Keratinocyte (primary cell): ENCODE measurements around the gene GDPD4. TPM values are rescaled to one million over a fixed set of nuclear protein-coding genes. Genes with fewer than 3 reads are reported as not detected.

Experiments used
- DNase-seq: peaks from one replicate; pipeline ENCODE4 v3.0.0-alpha.2; 2011; ENCODE audit warnings: low read depth, missing footprints, low spot score
- FAIRE-seq: peaks from 2 replicates; lab custom pipeline; 2011; peaks lifted over from hg19 to GRCh38; lab: Jason Lieb, UNC
- H2AFZ ChIP-seq: 2 replicates; pipeline ENCODE4 v1.6.0; 2012; ENCODE audit warnings: low read length, control low read depth, inconsistent platforms; ENCODE audit not compliant: control insufficient read depth
- H3K27ac ChIP-seq: 2 replicates; pipeline ENCODE4 v1.5.1; 2011; ENCODE audit warnings: low read length; ENCODE audit not compliant: control insufficient read depth, insufficient read depth
- H3K27me3 ChIP-seq: 3 replicates; pipeline ENCODE4 v1.6.0; 2011; ENCODE audit warnings: low read length; ENCODE audit not compliant: control insufficient read depth, insufficient read depth; ENCODE audit errors: extremely low read depth
- H3K36me3 ChIP-seq, 2 experiments: 2 replicates in 1 of 2; 3 replicates in 1 of 2; pipeline ENCODE4 v1.5.1; 2011; ENCODE audit warnings: low read length in 2 of 2, mild to moderate bottlenecking in 1 of 2; ENCODE audit not compliant: control insufficient read depth in 2 of 2, insufficient read depth in 2 of 2; ENCODE audit errors: extremely low read depth in 1 of 2
- H3K4me1 ChIP-seq: 3 replicates; pipeline ENCODE4 v1.5.1; 2011; ENCODE audit warnings: low read length; ENCODE audit not compliant: control insufficient read depth, insufficient read depth; ENCODE audit errors: extremely low read depth
- H3K4me2 ChIP-seq: 3 replicates; pipeline ENCODE4 v1.6.0; 2011; ENCODE audit warnings: low read depth, low read length; ENCODE audit not compliant: control insufficient read depth, insufficient read depth; ENCODE audit errors: extremely low read depth
- H3K4me3 ChIP-seq, 3 experiments: fragments of 200-600 bp in 1 of 3; sonication (generic) in 1 of 3; 2 replicates in 2 of 3; 3 replicates in 1 of 3; pipeline ENCODE4 v1.5.1; 2011 to 2016; ENCODE audit warnings: low read length in 3 of 3, mild to moderate bottlenecking in 3 of 3, control low read depth in 2 of 3, inconsistent platforms in 1 of 3, low read depth in 1 of 3, mixed read lengths in 1 of 3, mixed run types in 1 of 3, moderate library complexity in 1 of 3; ENCODE audit not compliant: control insufficient read depth in 2 of 3, insufficient read depth in 2 of 3; ENCODE audit errors: extremely low read depth in 1 of 3
- H3K79me2 ChIP-seq: 2 replicates; pipeline ENCODE4 v1.6.0; 2012; ENCODE audit warnings: low read length; ENCODE audit not compliant: control insufficient read depth, insufficient read depth
- H3K9ac ChIP-seq: 3 replicates; pipeline ENCODE4 v1.6.0; 2011; ENCODE audit warnings: low read length; ENCODE audit not compliant: control insufficient read depth, insufficient read depth; ENCODE audit errors: extremely low read depth
- H3K9me1 ChIP-seq: 3 replicates; pipeline ENCODE4 v1.6.0; 2011; ENCODE audit warnings: low read length; ENCODE audit not compliant: control insufficient read depth, insufficient read depth; ENCODE audit errors: extremely low read depth
- H3K9me3 ChIP-seq: 2 replicates; pipeline ENCODE4 v1.5.1; 2012; ENCODE audit warnings: low read depth, low read length; ENCODE audit not compliant: control insufficient read depth
- H4K20me1 ChIP-seq: 3 replicates; pipeline ENCODE4 v1.6.0; 2011; ENCODE audit warnings: low read length; ENCODE audit not compliant: control insufficient read depth, insufficient read depth; ENCODE audit errors: extremely low read depth
- EZH2 ChIP-seq: IDR thresholded peaks from one replicate; pipeline ENCODE4 v1.6.1; 2012; ENCODE audit warnings: inconsistent platforms, mild to moderate bottlenecking, low read length, moderate library complexity
- dilution Hi-C: fragments of 300-500 bp; cut with MboI; formaldehyde crosslinking; loops from one replicate; pipeline ENCODE4 v1.7.0; 2020; ENCODE audit warnings: low sequenced_read_pairs; ENCODE audit not compliant: extremely low pct_ligation_motif_present
- polyA plus RNA-seq, 5 experiments: library from polyadenylated mRNA; depleted of rRNA in 3 of 5; stranded (reverse) in 3 of 5; stranded (forward) in 1 of 5; unstranded in 1 of 5; fragments of >200 nt; gene quantifications; 1 replicate in 1 of 5; 2 replicates in 3 of 5; 3 replicates in 1 of 5; pipeline versions ENCODE4 v1.2.1 to v1.2.3, GENCODE V29; 2011 to 2012; ENCODE audit warnings: missing spikeins in 2 of 5, low read depth in 1 of 5, low replicate concordance in 1 of 5
- TF ChIP-seq, protein P1 (sequence below), 3 experiments: IDR thresholded peaks in 1 of 3; conservative IDR thresholded peaks in 1 of 3; optimal IDR thresholded peaks in 1 of 3; 2 replicates in 2 of 3; 3 replicates in 1 of 3; pipeline versions ENCODE3 to v1.5.1; 2011; ENCODE audit warnings: low read length in 3 of 3, mild to moderate bottlenecking in 3 of 3, moderate library complexity in 2 of 3, control low read depth in 1 of 3, inconsistent platforms in 1 of 3; ENCODE audit not compliant: insufficient read depth in 2 of 3; ENCODE audit errors: extremely low read depth in 1 of 3

The GDPD4 gene
- polyA plus RNA-seq, 1 donor (not counting 4 experiments of a cell fraction or from before 2014, with no cell fraction given) = not detected

- FAIRE-seq (no peak), DNase-seq (no peak)
- no peak overlapping the region for H3K9ac ChIP-seq
- no peaks in the 10 kb centered on the region for H3K4me1 ChIP-seq
- no peaks in the 10 kb centered on the region for H3K9me3 ChIP-seq
- no peaks in the 10 kb centered on the region for H4K20me1 ChIP-seq
- H3K4me3 ChIP-seq = no peak overlapping the region
- H3K79me2 ChIP-seq = no peaks in the 10 kb centered on the region
- H3K4me2 ChIP-seq = no peak overlapping the region
- no peak overlapping the region for H3K27ac ChIP-seq
- no peak overlapping the region for H2AFZ ChIP-seq
- H3K9me1 ChIP-seq = no peaks in the 10 kb centered on the region
- dilution Hi-C loops = no loop called here
- TF ChIP-seq EZH2 = no peak
- TF ChIP-seq, protein P1, sequence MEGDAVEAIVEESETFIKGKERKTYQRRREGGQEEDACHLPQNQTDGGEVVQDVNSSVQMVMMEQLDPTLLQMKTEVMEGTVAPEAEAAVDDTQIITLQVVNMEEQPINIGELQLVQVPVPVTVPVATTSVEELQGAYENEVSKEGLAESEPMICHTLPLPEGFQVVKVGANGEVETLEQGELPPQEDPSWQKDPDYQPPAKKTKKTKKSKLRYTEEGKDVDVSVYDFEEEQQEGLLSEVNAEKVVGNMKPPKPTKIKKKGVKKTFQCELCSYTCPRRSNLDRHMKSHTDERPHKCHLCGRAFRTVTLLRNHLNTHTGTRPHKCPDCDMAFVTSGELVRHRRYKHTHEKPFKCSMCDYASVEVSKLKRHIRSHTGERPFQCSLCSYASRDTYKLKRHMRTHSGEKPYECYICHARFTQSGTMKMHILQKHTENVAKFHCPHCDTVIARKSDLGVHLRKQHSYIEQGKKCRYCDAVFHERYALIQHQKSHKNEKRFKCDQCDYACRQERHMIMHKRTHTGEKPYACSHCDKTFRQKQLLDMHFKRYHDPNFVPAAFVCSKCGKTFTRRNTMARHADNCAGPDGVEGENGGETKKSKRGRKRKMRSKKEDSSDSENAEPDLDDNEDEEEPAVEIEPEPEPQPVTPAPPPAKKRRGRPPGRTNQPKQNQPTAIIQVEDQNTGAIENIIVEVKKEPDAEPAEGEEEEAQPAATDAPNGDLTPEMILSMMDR (optimal IDR thresholded peaks at IDR 0.05 in 1 of 3, IDR thresholded peaks at IDR 0.05 in 1 of 3, conservative IDR thresholded peaks at IDR 0.05 in 1 of 3; ENCODE audit: extremely low read depth in 1 of 3, insufficient read depth in 2 of 3, low read length in 3 of 3) = no peak
- no peaks in the 10 kb centered on the region for H3K27me3 ChIP-seq
- no peaks in the 10 kb centered on the region for H3K36me3 ChIP-seq
These were observed 93.0 kb downstream of the GDPD4 start for GRCh38 chr11:77208535-77208934.

DNA sequence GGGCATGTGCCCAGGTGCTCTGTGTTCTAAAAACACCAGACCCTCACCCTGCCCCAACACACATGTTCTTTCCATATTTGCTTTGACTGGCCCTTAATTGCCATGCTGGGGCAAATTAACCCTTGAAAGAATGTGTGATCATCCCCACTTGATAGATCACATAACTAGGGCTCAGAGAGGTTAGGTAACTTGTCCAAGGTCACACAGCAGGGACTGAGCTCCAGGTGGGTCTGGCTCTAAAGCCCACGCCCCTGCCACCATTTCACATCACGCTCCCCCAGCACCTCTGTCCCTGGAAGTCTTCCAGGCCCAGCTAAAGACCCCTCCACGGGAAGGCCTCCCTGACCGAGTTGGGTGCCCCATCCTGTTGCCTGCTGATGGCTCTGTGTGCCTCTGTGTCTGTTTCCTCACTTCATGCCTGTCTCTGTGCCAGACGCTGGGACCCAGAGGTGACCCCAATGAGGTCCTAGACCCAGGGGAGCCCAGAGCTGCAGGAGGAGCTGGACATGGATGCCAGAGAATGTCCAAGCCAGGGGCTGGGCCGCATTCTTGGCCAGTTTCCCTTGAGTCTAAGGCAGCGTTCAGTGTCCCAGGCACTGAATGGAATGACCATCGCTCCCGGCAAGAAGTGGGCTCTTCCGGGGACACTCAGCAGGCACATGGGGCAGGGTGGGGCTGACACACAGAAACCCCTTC, 93.7 kb downstream of the GDPD4 start:
- H3K9me1 ChIP-seq = no peaks in the 10 kb centered on the region
- no peak overlapping the region for H2AFZ ChIP-seq
- H3K4me3 ChIP-seq = no peak overlapping the region
- H3K36me3 ChIP-seq = no peaks in the 10 kb centered on the region
- no peaks in the 10 kb centered on the region for H3K79me2 ChIP-seq
- FAIRE-seq (no peak), DNase-seq (no peak)
- H4K20me1 ChIP-seq = no peaks in the 10 kb centered on the region
- no peak overlapping the region for H3K9ac ChIP-seq
- TF ChIP-seq, protein P1 (optimal IDR thresholded peaks at IDR 0.05 in 1 of 3, IDR thresholded peaks at IDR 0.05 in 1 of 3, conservative IDR thresholded peaks at IDR 0.05 in 1 of 3; ENCODE audit: extremely low read depth in 1 of 3, insufficient read depth in 2 of 3, low read length in 3 of 3) = no peak
- TF ChIP-seq EZH2 = no peak
- no peaks in the 10 kb centered on the region for H3K27me3 ChIP-seq
- H3K9me3 ChIP-seq = no peaks in the 10 kb centered on the region
- H3K27ac ChIP-seq = no peak overlapping the region
- no peak overlapping the region for H3K4me2 ChIP-seq
- no peaks in the 10 kb centered on the region for H3K4me1 ChIP-seq
- dilution Hi-C loops = no loop called here
